ENCODE results near the gene MAP3K4.

GRCh38 chr6:161152527-161152862 is 160.9 kb downstream of the MAP3K4 start:
- no peak for TF ChIP-seq POLR2AphosphoS5 (IDR thresholded peaks at IDR 0.05)
- TF ChIP-seq POLR2A (IDR thresholded peaks at IDR 0.05) = no peak
- TF ChIP-seq CTCF (IDR thresholded peaks at IDR 0.05 in 8 of 11, conservative IDR thresholded peaks at IDR 0.05 in 3 of 11) = no peak

Data from spleen (tissue), 7 donors.